Muscle of leg (tissue), 11 donors: ENCODE data around the gene PCYT1A. TPM values are rescaled to one million over a fixed set of nuclear protein-coding genes. Genes with fewer than 3 reads are reported as not detected.
"Not testable (repeated sequence)": the region's sequence is repeated elsewhere in the genome, so short reads cannot be mapped to it uniquely, and the experiment has no call there.

Source experiments
- DNase-seq: peaks from one replicate; pipeline ENCODE4 v3.0.0; 2013
- H3K27ac ChIP-seq: one replicate; pipeline ENCODE4 v1.5.1; 2013; ENCODE audit warnings: mild to moderate bottlenecking, low read length, control low read depth
- H3K27me3 ChIP-seq: one replicate; pipeline ENCODE4 v1.6.1; 2013; ENCODE audit warnings: low read length; ENCODE audit not compliant: control insufficient read depth, insufficient read depth
- H3K36me3 ChIP-seq: one replicate; pipeline ENCODE4 v1.6.1; 2013; ENCODE audit warnings: low read length; ENCODE audit not compliant: control insufficient read depth, insufficient read depth
- H3K4me1 ChIP-seq: one replicate; pipeline ENCODE4 v1.6.1; 2013; ENCODE audit warnings: low read length; ENCODE audit not compliant: control insufficient read depth, insufficient read depth
- H3K4me3 ChIP-seq: one replicate; pipeline ENCODE4 v1.5.1; 2013; ENCODE audit warnings: low read length, control low read depth
- H3K9me3 ChIP-seq: replicated peaks from 2 replicates; pipeline ENCODE4 v1.6.1; 2013; ENCODE audit warnings: low read depth, low read length; ENCODE audit not compliant: control insufficient read depth
- WGBS: methylation state at CpG from one replicate; pipeline ENCODE4 v1.1.5; 2013; ENCODE audit warnings: missing lambda C conversion rate; ENCODE audit not compliant: insufficient coverage; 5-methylcytosine and 5-hydroxymethylcytosine counted together
- polyA plus RNA-seq, 8 donors: library from polyadenylated mRNA; unstranded; fragments of 120-200 nt; gene quantifications; one replicate each; pipeline versions ENCODE4 v1.2.1 to v1.2.3, GENCODE V29; 2013; ENCODE audit warnings: inconsistent platforms in 1 of 8, low replicate concordance in 1 of 8; ENCODE audit not compliant: insufficient read length in 8 of 8, insufficient read depth in 1 of 8
- total RNA-seq: library from RNA; stranded (reverse); fragments of 120-200 nt; gene quantifications from one replicate; pipeline ENCODE4 v1.2.4, GENCODE V29; 2013

PCYT1A gene
- total and polyA plus RNA-seq, 9 donors, result 29.9 to 41.9 (median 37.4) TPM

- WGBS, result 100% methylated on average over 1 of the region's 4 CpGs
- H3K36me3 ChIP-seq, result no peaks in the 10 kb centered on the region
- peaks cover 13% of the 10 kb centered on the region for H3K4me1 ChIP-seq
- no peak overlapping the region for H3K27ac ChIP-seq
- H3K4me3 ChIP-seq, result no peak overlapping the region
- no peak for DNase-seq
- H3K9me3 ChIP-seq, result no peaks in the 10 kb centered on the region
- H3K27me3 ChIP-seq, result no peaks in the 10 kb centered on the region
Observed at GRCh38 chr3:196323016-196323415, 35.5 kb upstream of the PCYT1A start.

- Histone ChIP-seq H3K4me3 (no peak overlapping the region), H3K9me3 (no peaks in the 10 kb centered on the region), H3K27ac (no peak overlapping the region), H3K4me1 (peaks cover 13% of the 10 kb centered on the region), H3K36me3 (no peaks in the 10 kb centered on the region), H3K27me3 (no peaks in the 10 kb centered on the region)
- 81% methylated on average over 5 of the region's 11 CpGs for WGBS
- peak; percentile 25 for DNase-seq
Observed at GRCh38 chr3:196321162-196321561, 33.6 kb upstream of the PCYT1A start.

GRCh38 chr3:196320137-196320536 is 32.6 kb upstream of the PCYT1A start:
- H3K9me3 ChIP-seq, result no peaks in the 10 kb centered on the region
- WGBS, result 58% methylated on average over 2 of the region's 3 CpGs
- H3K36me3 ChIP-seq, result no peaks in the 10 kb centered on the region
- no peak overlapping the region for H3K4me3 ChIP-seq
- peaks cover 13% of the 10 kb centered on the region for H3K4me1 ChIP-seq
- no peak for DNase-seq
- no peaks in the 10 kb centered on the region for H3K27me3 ChIP-seq
- no peak overlapping the region for H3K27ac ChIP-seq

GRCh38 chr3:196317687-196318467 is 30.4 kb upstream of the PCYT1A start, which contains the start of gene DYNLT2B:
Gene DYNLT2B (minus strand): TSS chr3:196318240. CDS start chr3:196318152, 88 bp downstream.
- H3K4me3 ChIP-seq, result peak within 1 kb of the TSS; percentile 86
- H3K9me3 ChIP-seq, result no peaks in the 10 kb centered on the region
- peak; percentile 97 for DNase-seq
- no peaks in the 10 kb centered on the region for H3K4me1 ChIP-seq
- H3K27ac ChIP-seq, result peak within 1 kb of the TSS; percentile 97
- WGBS, result under 1% methylated on average over 92 of the region's 92 CpGs
- H3K27me3 ChIP-seq, result no peaks in the 10 kb centered on the region
- no peaks in the 10 kb centered on the region for H3K36me3 ChIP-seq

- not testable (repeated sequence) for H3K27me3 ChIP-seq, H3K4me1 ChIP-seq, H3K9me3 ChIP-seq, H3K36me3 ChIP-seq, DNase-seq
- Histone ChIP-seq H3K27ac (peak overlapping the region; percentile 97), H3K4me3 (peak overlapping the region; percentile 86)
- 9% methylated on average over 13 of the region's 17 CpGs for WGBS
Observed at GRCh38 chr3:196316799-196317686, 29.5 kb upstream of the PCYT1A start.

GRCh38 chr3:196315821-196316220 is 28.3 kb upstream of the PCYT1A start:
- WGBS, result 100% methylated on average over 1 of the region's 1 CpG

GRCh38 chr3:196314597-196314996 is 27.1 kb upstream of the PCYT1A start:
- no peaks in the 10 kb centered on the region for H3K36me3 ChIP-seq
- H3K4me3 ChIP-seq, result no peak overlapping the region
- no peak for DNase-seq
- H3K27me3 ChIP-seq, result no peaks in the 10 kb centered on the region
- H3K9me3 ChIP-seq, result no peaks in the 10 kb centered on the region
- 91% methylated on average over 1 of the region's 3 CpGs for WGBS
- H3K27ac ChIP-seq, result no peak overlapping the region
- no peaks in the 10 kb centered on the region for H3K4me1 ChIP-seq

More at GRCh38 chr3:196315821-196316220, 28.3 kb upstream of the PCYT1A start:
- Histone ChIP-seq H3K36me3 (no peaks in the 10 kb centered on the region), H3K27ac (no peak overlapping the region), H3K9me3 (no peaks in the 10 kb centered on the region), H3K4me3 (no peak overlapping the region), H3K27me3 (no peaks in the 10 kb centered on the region), H3K4me1 (no peaks in the 10 kb centered on the region)
- DNase-seq, result no peak

- 80% methylated on average over 1 of the region's 7 CpGs for WGBS
- DNase-seq, H3K4me3 ChIP-seq: not testable (repeated sequence)
Observed at GRCh38 chr3:196314086-196314485, 26.6 kb upstream of the PCYT1A start.

GRCh38 chr3:196302960-196303359 is 15.4 kb upstream of the PCYT1A start:
- H3K4me3 ChIP-seq, H3K9me3 ChIP-seq, H3K27ac ChIP-seq, DNase-seq, H3K27me3 ChIP-seq, H3K4me1 ChIP-seq: not testable (repeated sequence)
- H3K36me3 ChIP-seq, result peaks cover 31% of the 10 kb centered on the region
- WGBS, result 87% methylated on average over 3 of the region's 8 CpGs

More at GRCh38 chr3:196314086-196314485, 26.6 kb upstream of the PCYT1A start:
- H3K4me1 ChIP-seq, H3K27ac ChIP-seq, H3K36me3 ChIP-seq, H3K9me3 ChIP-seq, H3K27me3 ChIP-seq: not testable (repeated sequence)

- 50% methylated on average over 1 of the region's 10 CpGs for WGBS
- H3K4me3 ChIP-seq, H3K9me3 ChIP-seq, H3K27ac ChIP-seq, H3K27me3 ChIP-seq, DNase-seq, H3K4me1 ChIP-seq: not testable (repeated sequence)
- H3K36me3 ChIP-seq, result peaks cover 34% of the 10 kb centered on the region
Observed at GRCh38 chr3:196302551-196302950, 15.0 kb upstream of the PCYT1A start.
